Dedifferentiated amniotic fluid mesenchymal stem cell (primary cell): ENCODE results near the gene PPP5C.
"Not testable (repeated sequence)": the region's sequence is repeated elsewhere in the genome, so short reads cannot be mapped to it uniquely, and the experiment has no call there.

Experiments
- DNase-seq: peaks from one replicate; pipeline ENCODE4 v3.0.0-alpha.2; 2016; ENCODE audit errors: extremely low spot score

Gene PPP5C

DNA sequence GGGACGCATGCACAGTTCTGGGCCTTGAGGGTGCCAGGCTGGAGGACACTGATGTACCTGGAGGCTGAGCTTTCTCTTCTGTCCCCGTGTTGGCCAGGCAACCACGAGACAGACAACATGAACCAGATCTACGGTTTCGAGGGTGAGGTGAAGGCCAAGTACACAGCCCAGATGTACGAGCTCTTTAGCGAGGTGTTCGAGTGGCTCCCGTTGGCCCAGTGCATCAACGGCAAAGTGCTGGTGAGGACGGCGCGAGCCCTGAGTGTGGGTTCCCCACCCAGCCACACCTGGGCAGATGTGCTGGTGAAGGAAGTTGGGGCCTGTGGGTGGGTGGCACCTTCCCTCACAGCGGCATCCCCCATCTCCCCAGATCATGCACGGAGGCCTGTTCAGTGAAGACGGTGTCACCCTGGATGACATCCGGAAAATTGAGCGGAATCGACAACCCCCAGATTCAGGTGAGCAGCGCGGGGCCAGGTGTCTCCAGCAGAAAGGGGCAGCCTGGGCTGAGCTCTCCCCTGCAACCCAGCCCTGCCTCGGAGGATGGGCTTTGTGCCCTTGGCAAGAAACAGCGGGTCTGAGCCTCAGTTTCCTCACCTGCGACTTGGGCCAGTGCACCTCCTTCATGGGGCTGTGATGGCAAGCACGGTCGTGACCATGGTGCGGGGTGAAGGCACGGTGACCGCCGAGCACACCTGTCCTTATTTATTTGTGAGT lies 40.3 kb downstream of the PPP5C start:
- no peak for DNase-seq

DNA sequence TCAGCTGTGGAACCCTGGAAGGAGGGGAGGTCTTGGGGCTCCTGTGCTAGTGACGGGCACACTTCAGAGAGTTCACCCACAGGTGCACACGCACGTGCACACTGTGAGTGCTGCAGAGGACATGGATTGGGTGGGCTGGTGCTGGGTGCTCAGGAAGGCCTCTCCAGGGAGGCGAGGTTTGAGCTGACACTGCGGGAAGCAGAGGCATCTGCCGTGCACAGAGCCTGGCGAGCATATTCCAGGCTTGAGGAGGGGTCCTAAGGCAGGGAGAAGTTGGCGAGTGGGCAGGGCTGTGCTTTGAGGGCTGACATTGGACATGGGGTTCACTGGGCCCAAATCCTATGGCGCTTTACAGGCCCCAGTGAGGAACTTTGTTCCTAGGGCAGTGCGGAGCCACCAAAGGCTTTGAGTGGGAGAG lies 40.8 kb downstream of the PPP5C start:
- DNase-seq, result no peak

DNA sequence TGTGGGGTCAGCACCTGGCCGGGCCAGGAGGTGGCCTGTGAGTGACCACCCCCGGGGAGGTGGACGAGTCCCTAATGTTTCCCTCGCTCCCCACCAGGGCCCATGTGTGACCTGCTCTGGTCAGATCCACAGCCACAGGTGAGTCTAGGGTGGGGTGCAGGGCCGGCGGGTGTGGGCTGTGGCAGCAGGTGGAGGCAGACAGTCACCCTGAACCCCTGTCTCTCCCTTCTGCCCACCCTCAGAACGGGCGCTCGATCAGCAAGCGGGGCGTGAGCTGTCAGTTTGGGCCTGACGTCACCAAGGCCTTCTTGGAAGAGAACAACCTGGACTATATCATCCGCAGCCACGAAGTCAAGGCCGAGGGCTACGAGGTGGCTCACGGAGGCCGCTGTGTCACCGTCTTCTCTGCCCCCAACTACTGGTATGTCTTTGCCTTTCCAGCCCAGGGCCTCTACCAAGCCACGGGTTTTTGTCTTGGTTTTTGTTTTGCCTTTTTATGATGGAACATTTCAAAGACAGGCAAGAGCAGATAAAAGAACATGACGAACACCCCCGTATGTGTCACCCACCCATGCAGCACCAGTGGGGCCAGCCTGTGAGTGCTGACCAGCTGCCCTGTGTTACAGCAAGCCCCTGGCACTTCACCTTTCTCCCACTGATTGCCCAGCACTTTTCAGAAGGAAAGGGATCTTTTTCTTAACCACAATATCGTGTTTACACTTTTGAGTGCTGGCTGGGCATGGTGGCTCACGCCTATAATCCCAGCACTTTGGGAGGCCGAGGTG lies 41.6 kb downstream of the PPP5C start:
- no peak for DNase-seq

DNA sequence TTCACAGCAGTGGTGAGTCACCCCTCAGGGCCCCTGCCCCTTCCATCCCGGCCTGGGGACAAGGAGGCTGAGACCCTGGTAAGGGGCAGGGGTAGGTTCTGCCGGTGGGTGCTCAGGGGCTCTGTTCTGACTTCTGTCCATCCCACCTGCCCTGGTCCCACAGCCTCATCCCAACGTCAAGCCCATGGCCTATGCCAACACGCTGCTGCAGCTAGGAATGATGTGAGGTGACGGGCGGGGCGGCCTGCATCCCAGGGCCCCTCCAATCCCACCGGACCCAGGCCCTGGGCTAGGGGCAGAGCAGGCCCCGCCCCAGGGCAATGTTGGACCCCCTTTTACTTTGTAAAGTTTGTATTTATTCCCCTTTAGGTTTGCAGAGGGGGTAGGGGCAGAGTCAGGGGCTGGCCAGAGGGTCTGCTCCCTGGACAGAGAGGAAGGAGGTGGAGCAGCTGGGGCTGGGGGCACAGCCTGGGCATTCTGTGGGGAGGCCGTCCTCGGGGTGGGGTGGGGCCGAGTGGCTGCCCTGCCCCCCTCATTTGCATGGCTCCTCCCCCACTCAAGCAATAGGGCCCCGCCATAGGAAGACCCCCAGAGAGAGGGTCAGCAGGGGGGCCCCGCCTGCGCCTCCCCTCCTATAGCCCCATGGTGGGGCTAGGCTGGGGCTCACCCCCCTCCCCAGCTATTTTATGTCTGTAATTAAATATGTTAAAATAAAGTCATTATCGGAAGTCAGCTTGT lies 43.4 kb downstream of the PPP5C start:
- no peak for DNase-seq

DNA sequence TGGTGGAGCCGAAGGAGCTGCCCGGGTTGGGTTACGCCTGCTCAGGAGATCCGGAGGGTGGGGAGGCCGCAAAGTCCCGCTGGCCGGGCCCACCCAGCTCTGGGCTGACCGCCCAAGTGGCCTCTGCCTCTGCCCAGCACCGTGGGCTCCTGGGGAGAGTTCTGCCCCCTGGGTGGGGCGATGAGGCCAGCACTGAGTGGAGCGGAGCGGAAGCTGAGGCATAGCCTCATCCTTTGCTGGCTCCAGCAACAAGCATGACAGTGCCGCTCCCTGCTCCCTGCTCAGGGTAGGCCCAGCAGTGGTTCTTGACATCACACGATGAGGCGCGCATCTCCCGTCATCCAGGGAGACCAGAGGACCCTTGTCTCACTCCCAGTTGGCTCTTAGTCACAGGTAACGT lies 44.0 kb downstream of the PPP5C start:
- DNase-seq, result no peak

DNA sequence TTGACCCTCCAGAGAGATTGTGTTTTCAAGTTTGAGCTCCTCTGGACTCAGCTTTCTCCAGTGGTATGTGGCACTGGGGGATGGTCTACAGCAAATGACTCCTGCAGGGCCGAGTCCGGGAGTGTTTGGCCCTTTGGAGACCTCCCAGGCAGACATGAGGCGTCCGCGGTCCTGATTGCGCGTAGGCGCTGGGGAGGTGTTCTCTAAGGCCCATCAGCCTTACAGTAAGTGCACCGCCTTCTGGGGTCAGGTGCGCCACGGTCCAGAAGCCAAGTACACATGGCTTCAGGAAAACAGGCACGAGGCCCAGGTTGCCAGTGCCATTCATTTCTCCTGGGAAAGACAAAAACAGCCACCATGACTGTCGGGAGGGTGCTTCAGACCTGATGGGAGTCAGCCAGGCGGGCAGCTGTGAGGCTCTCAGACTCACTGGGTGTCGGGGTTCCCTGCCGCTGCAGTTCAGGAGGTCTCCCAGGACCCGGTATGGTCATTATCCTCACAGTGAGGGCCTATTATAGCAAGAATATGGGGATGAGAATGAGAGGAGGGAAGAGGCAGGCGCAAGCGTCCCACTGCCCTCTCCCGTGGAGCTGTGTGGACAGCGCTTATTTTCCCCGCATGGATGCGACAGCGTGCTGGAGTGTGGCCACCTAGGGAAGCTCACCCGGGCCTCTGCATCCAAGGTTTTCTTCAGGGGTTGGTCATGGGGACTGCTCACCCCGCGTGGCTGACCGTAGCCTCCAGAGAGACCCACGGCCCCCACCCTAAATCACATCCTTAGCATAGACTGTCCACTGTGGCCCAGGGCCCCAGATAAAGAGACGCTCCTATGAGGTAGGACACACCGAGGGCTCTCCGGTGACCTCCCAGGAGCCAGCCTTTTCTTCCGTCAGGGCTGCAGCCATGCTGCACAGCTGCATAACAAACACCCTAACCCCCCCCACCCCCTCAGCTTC lies 44.7 kb downstream of the PPP5C start:
- DNase-seq, result no peak

DNA sequence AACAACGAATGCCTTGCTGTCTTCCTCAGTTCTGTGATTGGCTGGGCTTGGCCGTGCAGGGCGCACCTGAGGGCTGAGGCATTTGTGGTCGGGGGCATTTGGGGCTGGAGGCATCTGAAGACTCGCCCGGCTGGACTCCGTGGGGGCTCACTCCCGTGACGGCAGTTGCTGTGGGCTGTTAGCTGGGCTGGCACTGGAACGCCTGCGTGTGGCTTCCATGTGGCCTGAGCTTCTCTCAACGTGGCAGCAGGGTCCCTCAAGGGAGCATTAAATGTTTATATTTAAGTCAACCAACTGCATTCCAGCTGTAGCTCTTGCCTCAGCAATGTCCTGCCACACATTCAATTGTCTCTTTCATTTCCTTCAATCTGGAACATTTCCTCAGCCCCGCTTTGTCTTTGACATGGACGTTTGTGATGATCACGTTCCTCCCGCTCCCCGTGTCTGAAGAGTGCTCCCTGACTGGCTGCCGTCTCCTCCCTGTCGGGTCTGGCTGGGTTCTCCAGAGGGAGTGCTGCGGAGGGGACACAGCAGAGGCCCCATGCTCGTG lies 45.4 kb downstream of the PPP5C start:
- DNase-seq, result peak; percentile 23

DNA sequence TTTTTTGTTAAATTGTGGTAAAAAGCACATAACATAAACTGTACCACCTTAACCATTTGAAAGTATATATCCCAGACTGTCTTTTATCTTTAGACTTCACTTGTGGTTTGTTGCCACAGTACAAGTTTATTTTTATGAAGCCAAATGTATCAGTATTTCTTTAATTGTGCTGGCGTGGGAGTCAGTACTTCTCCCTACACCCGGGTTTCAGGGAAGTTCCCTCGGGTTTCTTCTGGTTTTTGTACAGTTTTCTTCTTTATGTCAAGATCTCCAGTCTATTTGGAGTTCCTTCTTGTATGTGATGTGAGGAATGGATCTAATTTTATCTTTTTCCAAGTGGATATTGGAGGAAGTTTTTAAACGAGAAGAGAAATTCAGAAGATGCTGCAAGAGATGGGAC lies 46.0 kb downstream of the PPP5C start:
- no peak for DNase-seq

DNA sequence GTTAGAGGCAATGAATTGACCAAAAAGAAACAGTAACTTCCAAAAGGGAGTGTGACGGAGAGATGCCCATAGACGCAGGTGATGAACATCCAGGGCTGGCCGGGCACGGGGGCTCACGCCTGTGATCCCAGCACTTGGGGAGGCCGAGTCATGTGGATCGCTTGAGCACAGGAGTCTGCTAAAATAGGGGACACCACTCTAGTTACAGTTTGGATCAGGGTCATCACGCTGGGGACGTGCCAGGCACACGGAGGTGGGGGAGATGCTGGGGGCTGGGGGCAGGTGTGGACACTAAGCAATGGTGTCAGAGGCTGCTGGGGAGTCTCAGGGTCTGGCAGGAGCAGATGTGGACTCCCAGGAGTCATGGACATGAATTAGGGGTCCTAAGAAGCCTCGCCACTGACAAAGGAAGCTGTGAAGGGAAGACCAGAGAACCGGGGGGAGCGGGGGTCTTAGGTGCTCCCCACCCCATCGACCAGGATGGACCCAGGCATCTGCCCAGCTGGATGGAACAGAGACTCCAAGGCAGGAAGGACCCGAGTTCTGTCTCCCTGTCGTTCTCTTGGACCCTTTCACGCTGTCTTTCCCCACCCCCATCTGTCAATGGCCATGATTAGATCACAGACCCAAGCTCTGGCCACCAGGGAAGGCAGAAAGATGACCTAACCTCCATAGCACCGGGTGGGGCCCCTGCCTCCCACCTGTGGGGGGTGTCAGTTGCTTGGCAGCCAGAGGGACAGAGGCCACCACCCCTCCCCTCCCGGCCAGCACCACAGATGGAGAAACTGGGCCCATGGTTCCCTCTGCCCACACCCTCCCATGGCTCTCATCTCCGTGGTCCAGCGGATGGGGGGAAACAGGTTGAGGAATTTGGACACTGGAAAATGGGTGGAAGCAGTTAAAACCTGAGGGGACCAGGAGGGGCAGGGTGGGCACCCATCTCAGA lies 46.8 kb downstream of the PPP5C start:
- no peak for DNase-seq

DNA sequence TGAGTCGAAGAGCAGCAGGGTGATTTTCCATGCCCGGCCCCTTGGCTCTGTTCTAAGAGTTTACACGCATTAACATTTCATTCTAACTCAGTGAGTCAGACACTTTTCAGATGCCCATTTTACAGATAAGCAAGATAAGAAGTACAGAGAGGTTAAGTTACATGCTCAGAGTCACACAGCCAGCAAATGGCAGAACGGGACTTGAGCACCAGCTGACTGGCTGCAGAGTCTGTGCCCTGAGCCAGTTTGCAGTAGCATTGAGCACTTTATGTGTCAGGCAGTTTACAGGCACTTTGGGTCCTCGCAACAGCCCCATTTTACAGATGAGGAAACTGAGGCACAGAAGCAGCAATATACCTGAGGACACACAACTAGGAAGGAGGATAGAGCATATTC lies 47.5 kb downstream of the PPP5C start:
- no peak for DNase-seq

DNA sequence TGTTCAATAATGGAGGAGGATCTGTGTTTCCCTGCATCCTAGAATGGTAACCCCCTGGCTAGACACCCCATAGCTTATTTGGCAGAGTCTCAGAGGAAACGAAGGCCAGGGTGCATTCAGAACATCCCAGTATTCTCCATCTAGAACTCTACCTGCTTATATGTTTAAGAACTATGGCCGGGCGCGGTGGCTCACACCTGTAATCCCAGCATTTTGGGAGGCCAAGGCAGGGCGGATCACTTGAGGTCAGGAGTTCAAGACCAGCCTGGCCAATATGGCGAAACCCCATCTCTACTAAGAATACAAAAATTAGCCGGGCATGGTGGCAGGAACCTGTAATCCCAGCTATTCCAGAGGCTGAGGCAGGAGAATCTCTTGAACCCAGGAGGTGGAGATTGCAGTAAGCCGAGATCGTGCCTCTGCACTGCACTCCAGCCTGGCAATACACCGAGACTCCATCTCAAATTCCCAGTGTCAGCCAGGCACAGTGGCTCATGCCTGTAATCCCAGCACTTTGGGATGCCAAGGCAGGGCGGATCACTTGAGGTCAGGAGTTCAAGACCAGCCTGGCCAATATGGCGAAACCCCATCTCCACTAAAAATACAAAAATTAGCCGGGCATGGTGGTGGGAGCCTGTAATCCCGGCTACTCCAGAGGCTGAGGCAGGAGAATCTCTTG lies 51.1 kb downstream of the PPP5C start:
- not testable (repeated sequence) for DNase-seq

DNA sequence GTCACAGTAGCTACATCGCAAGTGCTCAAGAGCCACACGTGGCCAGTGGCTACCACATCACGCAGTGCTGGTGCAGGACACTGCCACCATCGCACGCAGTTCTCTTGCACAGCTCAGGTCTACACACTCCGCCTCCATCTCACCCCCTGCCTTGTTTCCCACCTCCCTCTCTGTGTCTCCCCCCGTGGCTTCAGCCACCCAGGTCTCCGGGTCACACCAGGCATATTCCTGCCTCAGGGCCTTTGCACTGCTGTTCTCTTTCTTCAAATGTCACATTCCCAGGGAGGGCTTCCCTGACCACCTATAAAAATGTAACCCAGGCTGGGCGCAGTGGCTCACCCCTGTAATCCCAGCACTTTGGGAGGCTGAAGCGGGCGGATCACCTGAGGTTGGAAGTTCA lies 55.8 kb downstream of the PPP5C start:
- no peak for DNase-seq

DNA sequence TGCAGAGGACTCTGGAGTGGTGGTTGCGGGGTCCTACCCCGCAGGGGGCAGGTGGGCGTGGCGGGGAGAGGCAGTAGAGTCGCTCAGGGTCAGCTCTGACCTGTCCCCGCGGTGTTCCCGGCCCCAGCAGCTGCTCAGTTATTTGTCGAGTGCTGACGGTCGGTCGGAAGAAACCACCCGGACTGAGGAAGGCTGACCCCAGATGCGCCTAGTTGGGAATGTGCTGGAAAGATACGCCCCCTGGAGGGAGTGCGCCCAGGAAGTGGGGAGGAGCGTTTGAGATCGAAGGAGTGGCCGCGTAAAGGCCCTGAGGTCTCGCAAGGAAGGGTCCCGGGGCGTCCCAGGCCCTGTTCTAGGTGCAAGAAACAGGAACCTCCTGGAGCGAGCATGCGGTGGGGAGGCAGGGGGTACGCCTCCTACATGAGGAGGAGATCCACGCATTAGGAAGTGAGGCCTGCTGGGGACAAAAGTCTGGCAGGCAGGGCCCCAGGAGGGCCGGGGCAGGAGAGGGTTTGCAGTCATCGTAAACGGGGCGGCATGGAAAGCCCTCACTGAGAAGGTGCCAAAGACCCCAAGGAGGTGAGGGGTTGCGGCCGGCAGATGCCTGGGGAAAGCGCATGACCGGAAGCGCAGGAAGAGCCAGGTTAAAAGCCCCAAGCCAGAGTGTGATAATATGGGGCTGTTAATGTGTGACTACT lies 57.3 kb downstream of the PPP5C start:
- no peak for DNase-seq

DNA sequence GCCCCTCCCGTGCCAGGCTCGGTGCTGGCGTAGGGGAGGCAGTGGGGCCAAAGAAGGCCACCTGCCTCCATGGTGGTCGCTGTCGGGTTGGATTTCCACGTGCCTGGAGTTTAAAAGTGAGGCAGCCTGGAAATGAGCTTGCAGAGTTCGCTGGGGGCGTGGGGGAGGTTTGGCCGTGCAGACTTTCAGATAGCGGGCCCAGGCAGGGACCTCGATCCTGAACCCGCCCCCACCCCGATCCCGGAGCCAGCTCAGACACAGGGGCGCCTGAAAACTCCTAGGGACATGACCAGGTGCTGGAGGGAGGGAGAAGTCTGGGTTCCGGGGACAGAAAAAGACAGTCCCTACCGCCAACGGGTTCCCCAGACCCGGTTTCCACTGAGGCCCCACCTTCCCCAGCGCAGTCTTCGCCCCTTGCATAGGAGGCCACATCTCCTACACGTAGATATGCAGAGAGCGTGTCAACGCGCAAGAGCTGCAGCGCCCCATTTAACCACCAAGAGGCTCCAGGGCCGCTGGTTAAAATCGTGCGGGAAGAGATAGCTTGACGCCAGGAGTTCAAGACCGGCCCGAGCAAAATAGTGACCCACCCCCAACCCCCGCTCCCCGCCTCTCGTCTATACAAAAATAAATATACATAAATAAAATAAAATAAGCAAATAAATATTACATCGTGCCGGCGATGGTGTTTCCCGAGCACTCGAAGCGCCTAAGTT lies 58.0 kb downstream of the PPP5C start:
- DNase-seq, result no peak

DNA sequence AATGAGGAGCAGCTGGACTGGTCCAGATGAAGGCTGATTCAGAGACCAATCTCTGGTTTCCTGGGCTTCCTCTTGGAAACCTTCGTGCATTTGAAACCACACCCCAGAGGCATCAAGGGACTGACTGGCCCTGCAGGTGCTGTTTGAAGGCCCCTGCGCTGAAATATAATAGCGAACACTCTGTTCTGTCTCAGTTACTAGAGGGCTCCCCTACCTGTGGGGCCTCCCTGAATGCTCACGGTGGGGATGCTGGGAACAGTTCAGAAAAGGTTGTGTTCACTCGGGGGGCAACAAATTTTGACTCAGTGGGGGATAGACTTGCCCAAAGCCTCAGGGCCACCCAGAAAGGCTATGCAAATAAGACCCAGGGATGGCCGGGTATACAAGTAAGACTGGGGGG lies 60.1 kb downstream of the PPP5C start:
- no peak for DNase-seq

DNA sequence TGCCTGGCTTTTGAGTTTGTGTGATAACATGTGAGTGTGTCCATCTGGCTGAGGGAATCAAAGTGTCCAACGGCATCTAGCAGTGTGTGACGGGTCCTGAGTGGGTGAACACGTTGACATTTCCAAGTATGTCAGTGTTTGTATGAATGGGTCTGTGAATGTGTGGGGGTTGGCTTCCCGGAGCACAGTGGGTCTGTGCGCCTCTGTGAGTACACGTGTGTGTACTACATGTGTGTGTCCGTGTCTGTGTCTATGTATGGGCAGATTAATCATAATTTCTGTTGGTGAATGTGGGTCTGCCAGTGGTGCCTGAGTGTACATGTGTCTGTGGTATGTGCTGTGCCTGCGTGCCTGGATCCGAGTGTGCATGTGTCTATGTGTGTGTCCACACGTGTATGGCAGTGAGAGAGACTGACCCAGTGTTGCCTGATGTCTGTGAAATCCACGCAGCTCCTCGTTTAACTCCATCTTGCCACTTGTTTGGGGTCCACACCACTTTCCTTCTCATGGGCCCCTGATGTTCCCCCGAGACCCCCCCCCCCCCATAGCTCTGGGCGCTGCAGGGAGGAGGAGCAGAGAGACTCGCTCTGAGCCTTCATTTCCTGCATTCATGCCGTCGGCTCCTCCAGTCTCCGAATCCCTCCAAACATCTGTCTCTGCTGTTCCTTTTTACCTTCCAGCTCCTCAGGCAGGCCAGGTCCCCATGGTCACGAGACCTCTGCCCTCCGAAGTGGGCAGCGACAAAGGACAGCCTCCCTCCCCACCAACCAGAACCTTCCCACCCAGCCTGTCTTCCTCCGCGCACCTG lies 61.2 kb downstream of the PPP5C start:
- no peak for DNase-seq

DNA sequence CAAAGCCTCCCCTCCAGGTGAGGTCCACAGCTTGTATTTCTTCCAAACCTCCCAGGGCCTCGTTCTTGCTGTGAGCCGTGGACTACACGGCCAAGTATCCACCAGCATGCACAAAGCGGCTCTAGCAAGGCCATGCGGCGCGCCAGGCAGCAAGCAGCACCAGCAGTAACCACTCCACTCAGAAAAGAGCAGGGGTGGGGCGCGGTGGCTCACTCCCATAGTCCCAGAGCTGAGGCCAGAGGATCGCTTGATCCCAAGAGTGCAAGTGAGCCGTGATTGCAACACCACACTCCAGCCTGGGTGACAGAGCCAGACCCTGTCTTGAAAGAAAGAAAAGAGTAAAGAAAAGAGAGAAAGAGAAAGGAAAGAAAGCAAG lies 61.8 kb downstream of the PPP5C start:
- no peak for DNase-seq

DNA sequence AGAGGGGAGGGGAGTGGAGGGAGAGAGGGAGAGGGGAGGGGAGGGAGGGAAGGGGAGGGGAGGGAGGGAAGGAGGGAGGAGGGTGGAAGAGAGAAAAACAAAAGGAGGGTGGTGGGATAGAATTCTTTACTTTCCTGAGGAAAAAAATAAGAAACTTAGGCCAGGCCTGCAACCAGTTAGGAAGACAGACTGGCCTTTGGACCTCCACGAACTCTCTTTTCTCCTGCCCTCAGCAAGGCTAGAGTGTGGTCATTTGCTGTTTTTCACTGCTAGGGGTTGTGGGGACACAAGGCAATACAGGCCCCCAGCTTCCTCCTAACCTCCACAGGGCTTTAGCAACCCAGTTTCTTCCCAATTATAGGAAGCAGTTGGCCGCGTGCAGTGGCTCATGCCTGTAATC lies 62.3 kb downstream of the PPP5C start:
- no peak for DNase-seq
